Measurements from ENCODE around the gene INS. TPM values are rescaled to one million over a fixed set of nuclear protein-coding genes. Genes with fewer than 3 reads are reported as not detected.

INS gene
- total and polyA plus RNA-seq, 4 donors, result 0.16 to 0.37 TPM; not detected in 2

GRCh38 chr11:2155511-2155910, 5.5 kb downstream of the INS start (continued):
- no peak for TF ChIP-seq RXRA (IDR thresholded peaks at IDR 0.05)
- no peak for TF ChIP-seq EGR1 (IDR thresholded peaks at IDR 0.05; ENCODE audit: low read depth in 2 of 2)
- TF ChIP-seq FOXA2 (IDR thresholded peaks at IDR 0.05), result no peak
- TF ChIP-seq TAF1 (conservative IDR thresholded peaks at IDR 0.05), result no peak
- no peak for TF ChIP-seq CTCF (IDR thresholded peaks at IDR 0.05; ENCODE audit: low read depth, low read length, missing input control)
- TF ChIP-seq RAD21 (IDR thresholded peaks at IDR 0.05), result no peak

DNA sequence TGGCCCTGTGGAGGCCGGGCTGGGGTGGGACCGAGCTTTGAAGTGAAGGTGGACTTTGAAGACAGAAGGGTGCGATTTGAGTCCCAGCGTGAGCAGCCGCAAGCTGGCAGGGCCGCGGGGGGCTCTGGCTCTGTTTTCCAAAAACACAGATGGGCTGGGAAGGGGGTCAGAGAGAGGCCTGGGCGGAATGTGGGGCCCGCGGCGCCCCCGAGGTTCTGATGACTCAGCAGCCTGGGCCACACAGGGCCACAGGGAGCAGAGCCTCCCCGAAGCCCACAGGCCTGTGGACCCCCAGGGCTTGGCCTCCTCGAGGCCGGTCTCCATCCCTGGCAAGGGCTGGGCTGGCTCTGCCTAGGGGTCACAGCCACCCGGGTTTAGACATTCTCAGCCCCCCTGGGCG, 6.1 kb downstream of the INS start:
- Histone ChIP-seq H3K36me3 (ENCODE audit: control insufficient read depth in 4 of 4, insufficient read depth in 3 of 4, low read depth in 1 of 4, low read length in 3 of 4) (peaks cover 0 to 2% (median 0%) of the 10 kb centered on the region in 4 donors), H3K27ac (ENCODE audit: low read depth in 1 of 2, low read length in 2 of 2) (peak overlapping the region; percentile 76 to 81), H3K9ac (ENCODE audit: low read depth in 1 of 2, low read length in 2 of 2) (peak overlapping the region in 1 of 2 donors; percentile 92), H3K4me3 (ENCODE audit: low read depth in 1 of 3, low read length in 3 of 3) (peak overlapping the region in 1 of 3 donors; percentile 74), H3K4me1 (ENCODE audit: control insufficient read depth in 4 of 4, insufficient read depth in 4 of 4, low read length in 3 of 4) (peaks cover 12 to 88% (median 71%) of the 10 kb centered on the region in 4 donors), H3K27me3 (ENCODE audit: control insufficient read depth in 4 of 4, insufficient read depth in 4 of 4, low read length in 3 of 4) (no peaks in the 10 kb centered on the region), H3K9me3 (ENCODE audit: control insufficient read depth in 4 of 4, low read length in 3 of 4) (no peaks in the 10 kb centered on the region)
- no peak for DNase-seq (ENCODE audit: low spot score)
- 62% methylated on average over 17 of the region's 17 CpGs for WGBS
- no peak for TF ChIP-seq NR2F2 (IDR thresholded peaks at IDR 0.05)
- TF ChIP-seq, protein P1, sequence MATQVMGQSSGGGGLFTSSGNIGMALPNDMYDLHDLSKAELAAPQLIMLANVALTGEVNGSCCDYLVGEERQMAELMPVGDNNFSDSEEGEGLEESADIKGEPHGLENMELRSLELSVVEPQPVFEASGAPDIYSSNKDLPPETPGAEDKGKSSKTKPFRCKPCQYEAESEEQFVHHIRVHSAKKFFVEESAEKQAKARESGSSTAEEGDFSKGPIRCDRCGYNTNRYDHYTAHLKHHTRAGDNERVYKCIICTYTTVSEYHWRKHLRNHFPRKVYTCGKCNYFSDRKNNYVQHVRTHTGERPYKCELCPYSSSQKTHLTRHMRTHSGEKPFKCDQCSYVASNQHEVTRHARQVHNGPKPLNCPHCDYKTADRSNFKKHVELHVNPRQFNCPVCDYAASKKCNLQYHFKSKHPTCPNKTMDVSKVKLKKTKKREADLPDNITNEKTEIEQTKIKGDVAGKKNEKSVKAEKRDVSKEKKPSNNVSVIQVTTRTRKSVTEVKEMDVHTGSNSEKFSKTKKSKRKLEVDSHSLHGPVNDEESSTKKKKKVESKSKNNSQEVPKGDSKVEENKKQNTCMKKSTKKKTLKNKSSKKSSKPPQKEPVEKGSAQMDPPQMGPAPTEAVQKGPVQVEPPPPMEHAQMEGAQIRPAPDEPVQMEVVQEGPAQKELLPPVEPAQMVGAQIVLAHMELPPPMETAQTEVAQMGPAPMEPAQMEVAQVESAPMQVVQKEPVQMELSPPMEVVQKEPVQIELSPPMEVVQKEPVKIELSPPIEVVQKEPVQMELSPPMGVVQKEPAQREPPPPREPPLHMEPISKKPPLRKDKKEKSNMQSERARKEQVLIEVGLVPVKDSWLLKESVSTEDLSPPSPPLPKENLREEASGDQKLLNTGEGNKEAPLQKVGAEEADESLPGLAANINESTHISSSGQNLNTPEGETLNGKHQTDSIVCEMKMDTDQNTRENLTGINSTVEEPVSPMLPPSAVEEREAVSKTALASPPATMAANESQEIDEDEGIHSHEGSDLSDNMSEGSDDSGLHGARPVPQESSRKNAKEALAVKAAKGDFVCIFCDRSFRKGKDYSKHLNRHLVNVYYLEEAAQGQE (IDR thresholded peaks at IDR 0.05), result no peak
- TF ChIP-seq, protein P2, sequence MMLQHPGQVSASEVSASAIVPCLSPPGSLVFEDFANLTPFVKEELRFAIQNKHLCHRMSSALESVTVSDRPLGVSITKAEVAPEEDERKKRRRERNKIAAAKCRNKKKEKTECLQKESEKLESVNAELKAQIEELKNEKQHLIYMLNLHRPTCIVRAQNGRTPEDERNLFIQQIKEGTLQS (IDR thresholded peaks at IDR 0.05), result no peak
- no peak for TF ChIP-seq HNF4A (conservative IDR thresholded peaks at IDR 0.05)
- TF ChIP-seq MAX (IDR thresholded peaks at IDR 0.05), result no peak
- TF ChIP-seq RXRA (IDR thresholded peaks at IDR 0.05), result no peak
- TF ChIP-seq FOXA1 (IDR thresholded peaks at IDR 0.05), result no peak
- no peak for TF ChIP-seq SP1 (IDR thresholded peaks at IDR 0.05)

DNA sequence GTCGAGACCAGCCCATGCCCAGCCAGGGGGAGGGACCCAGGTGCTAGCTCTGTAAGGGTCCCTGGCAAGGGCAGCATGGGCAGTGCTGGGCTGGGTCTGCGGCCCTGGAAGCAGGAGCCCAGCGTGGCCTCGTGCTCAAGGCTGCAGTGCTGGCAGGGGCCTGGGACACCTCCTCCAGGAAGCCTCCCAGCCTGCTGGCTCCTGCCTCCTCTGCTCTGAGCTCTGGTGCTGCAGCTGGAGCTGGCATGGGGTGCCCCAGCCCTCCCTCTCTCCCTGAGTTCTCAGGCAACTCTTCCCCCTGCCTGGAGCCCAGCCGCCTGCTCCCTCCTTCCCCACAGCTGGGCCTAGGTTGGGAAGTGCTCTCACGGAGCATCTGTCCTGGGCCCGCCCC, 6.8 kb downstream of the INS start:
- no peak overlapping the region for H3K9ac ChIP-seq (ENCODE audit: low read depth in 1 of 2, low read length in 2 of 2)
- H3K27ac ChIP-seq (ENCODE audit: low read depth in 1 of 2, low read length in 2 of 2), result peak overlapping the region in 1 of 2 donors; percentile 25
- H3K4me1 ChIP-seq (ENCODE audit: control insufficient read depth in 4 of 4, insufficient read depth in 4 of 4, low read length in 3 of 4), result peaks cover 9 to 89% (median 73%) of the 10 kb centered on the region in 4 donors
- no peak overlapping the region for H3K4me3 ChIP-seq (ENCODE audit: low read depth in 1 of 3, low read length in 3 of 3)
- H3K36me3 ChIP-seq (ENCODE audit: control insufficient read depth in 4 of 4, insufficient read depth in 3 of 4, low read depth in 1 of 4, low read length in 3 of 4), result peaks cover 0 to 2% (median 0%) of the 10 kb centered on the region in 4 donors
- no peak for DNase-seq (ENCODE audit: low spot score)
- 65% methylated on average over 7 of the region's 7 CpGs for WGBS
- TF ChIP-seq YY1 (IDR thresholded peaks at IDR 0.05) (no peak), JUND (IDR thresholded peaks at IDR 0.05) (no peak)
- TF ChIP-seq, protein P1 (IDR thresholded peaks at IDR 0.05), result no peak
- no peaks in the 10 kb centered on the region for H3K9me3 ChIP-seq (ENCODE audit: control insufficient read depth in 4 of 4, low read length in 3 of 4)
- no peaks in the 10 kb centered on the region for H3K27me3 ChIP-seq (ENCODE audit: control insufficient read depth in 4 of 4, insufficient read depth in 4 of 4, low read length in 3 of 4)

Measured in liver (tissue), 9 donors.